ENCODE data around the gene ATP8A1.
A peak's percentile ranks its signal among the peaks of the same experiment; 100 is the strongest.

Gene ATP8A1

GRCh38 chr4:42401171-42401570, 255.7 kb downstream of the ATP8A1 start:
- H3K4me3 ChIP-seq (ENCODE audit: control insufficient read depth, low read depth, low read length): no peak overlapping the region
- TF ChIP-seq CTCF (conservative IDR thresholded peaks at IDR 0.05; ENCODE audit: control insufficient read depth, insufficient read depth, low read depth, low read length): no peak
- DNase-seq (ENCODE audit: low read depth): no peak

- TF ChIP-seq CTCF (conservative IDR thresholded peaks at IDR 0.05; ENCODE audit: control insufficient read depth, insufficient read depth, low read depth, low read length): no peak
- DNase-seq (ENCODE audit: low read depth): no peak
- no peak overlapping the region for H3K4me3 ChIP-seq (ENCODE audit: control insufficient read depth, low read depth, low read length)
Measured at GRCh38 chr4:42399393-42399792, 257.5 kb downstream of the ATP8A1 start.

- no peak for TF ChIP-seq CTCF (conservative IDR thresholded peaks at IDR 0.05; ENCODE audit: control insufficient read depth, insufficient read depth, low read depth, low read length)
- H3K4me3 ChIP-seq (ENCODE audit: control insufficient read depth, low read depth, low read length): peak overlapping the region; percentile 0
- no peak for DNase-seq (ENCODE audit: low read depth)
Measured at GRCh38 chr4:42398871-42399331, 258.0 kb downstream of the ATP8A1 start.

GRCh38 chr4:42398171-42398870, 258.6 kb downstream of the ATP8A1 start:
- no peak for TF ChIP-seq CTCF (conservative IDR thresholded peaks at IDR 0.05; ENCODE audit: control insufficient read depth, insufficient read depth, low read depth, low read length)
- DNase-seq (ENCODE audit: low read depth): no peak
- H3K4me3 ChIP-seq (ENCODE audit: control insufficient read depth, low read depth, low read length): peak overlapping the region; percentile 29

- no peak for DNase-seq (ENCODE audit: low read depth)
- no peak for TF ChIP-seq CTCF (conservative IDR thresholded peaks at IDR 0.05; ENCODE audit: control insufficient read depth, insufficient read depth, low read depth, low read length)
- H3K4me3 ChIP-seq (ENCODE audit: control insufficient read depth, low read depth, low read length): peak overlapping the region; percentile 29
Measured at GRCh38 chr4:42397635-42398170, 259.2 kb downstream of the ATP8A1 start.

- peak within 1 kb of the TSS; percentile 29 for H3K4me3 ChIP-seq (ENCODE audit: control insufficient read depth, low read depth, low read length)
- peak; percentile 24 for DNase-seq (ENCODE audit: low read depth)
- no peak for TF ChIP-seq CTCF (conservative IDR thresholded peaks at IDR 0.05; ENCODE audit: control insufficient read depth, insufficient read depth, low read depth, low read length)
Measured at GRCh38 chr4:42396752-42397634, 259.9 kb downstream of the ATP8A1 start, which contains the start of gene SHISA3. TSS of gene SHISA3 (plus strand) at chr4:42397488. CDS start at chr4:42398057, 569 bp downstream.
